Trophoblast cell (in vitro differentiated cells and primary cell): ENCODE results near the gene PRLH.
A peak's percentile ranks its signal among the peaks of the same experiment; 100 is the strongest.
"Not testable (repeated sequence)": the region's sequence is repeated elsewhere in the genome, so short reads cannot be mapped to it uniquely, and the experiment has no call there.

Experiments used
- DNase-seq, 2 donors: peaks; one replicate each; pipeline ENCODE4 v3.0.0-alpha.2; 2016
- H2AFZ ChIP-seq: 2 replicates; pipeline ENCODE4 v1.6.1; 2013; ENCODE audit warnings: low read length, moderate library complexity, mild to moderate bottlenecking; ENCODE audit not compliant: insufficient read depth, poor library complexity
- H2AK5ac ChIP-seq: 2 replicates; pipeline ENCODE4 v1.6.1; 2013; ENCODE audit warnings: mild to moderate bottlenecking, low read length
- H2BK120ac ChIP-seq: 2 replicates; pipeline ENCODE4 v1.6.1; 2013; ENCODE audit warnings: low read length, mild to moderate bottlenecking, moderate library complexity; ENCODE audit not compliant: insufficient read depth, poor library complexity
- H2BK12ac ChIP-seq: 2 replicates; pipeline ENCODE4 v1.6.1; 2013; ENCODE audit warnings: mild to moderate bottlenecking, low read length, moderate library complexity
- H2BK5ac ChIP-seq: 2 replicates; pipeline ENCODE4 v1.6.1; 2013; ENCODE audit warnings: low read length, low read depth, moderate library complexity, mild to moderate bottlenecking; ENCODE audit not compliant: poor library complexity
- H3K14ac ChIP-seq: 2 replicates; pipeline ENCODE4 v1.6.1; 2013; ENCODE audit warnings: mild to moderate bottlenecking, low read length
- H3K18ac ChIP-seq: 2 replicates; pipeline ENCODE4 v1.6.1; 2013; ENCODE audit warnings: mild to moderate bottlenecking, low read length
- H3K23ac ChIP-seq: 2 replicates; pipeline ENCODE4 v1.6.1; 2013; ENCODE audit warnings: low read length
- H3K27ac ChIP-seq: 2 replicates; pipeline ENCODE4 v1.5.1; 2013; ENCODE audit warnings: low read depth, mild to moderate bottlenecking, inconsistent platforms, low read length, moderate library complexity
- H3K27me3 ChIP-seq: 2 replicates; pipeline ENCODE4 v1.6.1; 2013; ENCODE audit warnings: inconsistent platforms, mild to moderate bottlenecking, low read length, moderate library complexity; ENCODE audit not compliant: insufficient read depth
- H3K36me3 ChIP-seq, 2 experiments: 1 replicate in 1 of 2; 2 replicates in 1 of 2; pipeline ENCODE4 v1.6.1; 2013; ENCODE audit warnings: low read length in 2 of 2, mild to moderate bottlenecking in 2 of 2, moderate library complexity in 1 of 2; ENCODE audit not compliant: insufficient read depth in 2 of 2, control insufficient read depth in 1 of 2
- H3K4ac ChIP-seq: 2 replicates; pipeline ENCODE4 v1.6.1; 2013; ENCODE audit warnings: low read depth, mild to moderate bottlenecking, low read length, moderate library complexity
- H3K4me1 ChIP-seq, 2 experiments: 1 replicate in 1 of 2; 2 replicates in 1 of 2; pipeline ENCODE4 v1.6.1; 2013; ENCODE audit warnings: low read length in 2 of 2, mild to moderate bottlenecking in 2 of 2, moderate library complexity in 1 of 2; ENCODE audit not compliant: insufficient read depth in 2 of 2, control insufficient read depth in 1 of 2
- H3K4me2 ChIP-seq: 2 replicates; pipeline ENCODE4 v1.6.1; 2013; ENCODE audit warnings: inconsistent platforms, mild to moderate bottlenecking, low read length, moderate library complexity
- H3K4me3 ChIP-seq: 2 replicates; pipeline ENCODE4 v1.5.1; 2013; ENCODE audit warnings: mild to moderate bottlenecking, low read depth, low read length, inconsistent platforms
- H3K79me1 ChIP-seq: one replicate; pipeline ENCODE4 v1.6.1; 2013; ENCODE audit warnings: low read length
- H3K79me2 ChIP-seq: 2 replicates; pipeline ENCODE4 v1.6.1; 2013; ENCODE audit warnings: low read length, mild to moderate bottlenecking; ENCODE audit not compliant: control insufficient read depth, insufficient read depth, poor library complexity
- H3K9ac ChIP-seq: 2 replicates; pipeline ENCODE4 v1.6.1; 2013; ENCODE audit warnings: mild to moderate bottlenecking, low read length
- H3K9me3 ChIP-seq: 2 replicates; pipeline ENCODE4 v1.6.1; 2013; ENCODE audit warnings: low read depth, mild to moderate bottlenecking, control low read depth, inconsistent platforms, low read length; ENCODE audit not compliant: insufficient read depth
- H4K12ac ChIP-seq: 2 replicates; pipeline ENCODE4 v1.6.1; 2013; ENCODE audit warnings: low read depth, mild to moderate bottlenecking, low read length, moderate library complexity
- H4K8ac ChIP-seq: 2 replicates; pipeline ENCODE4 v1.6.1; 2013; ENCODE audit warnings: low read depth, mild to moderate bottlenecking, low read length, moderate library complexity
- H4K91ac ChIP-seq: one replicate; pipeline ENCODE4 v1.6.1; 2013; ENCODE audit warnings: low read depth, mild to moderate bottlenecking, low read length, moderate library complexity
- WGBS: extraction: QIAGEN DNeasy Blood & Tissue Kit; methylation state at CpG from one replicate; pipeline ENCODE4 v1.1.7; 2013; ENCODE audit warnings: missing lambda C conversion rate; ENCODE audit not compliant: insufficient read length, insufficient coverage; ENCODE audit errors: extremely low coverage; 5-methylcytosine and 5-hydroxymethylcytosine counted together

PRLH gene

DNA sequence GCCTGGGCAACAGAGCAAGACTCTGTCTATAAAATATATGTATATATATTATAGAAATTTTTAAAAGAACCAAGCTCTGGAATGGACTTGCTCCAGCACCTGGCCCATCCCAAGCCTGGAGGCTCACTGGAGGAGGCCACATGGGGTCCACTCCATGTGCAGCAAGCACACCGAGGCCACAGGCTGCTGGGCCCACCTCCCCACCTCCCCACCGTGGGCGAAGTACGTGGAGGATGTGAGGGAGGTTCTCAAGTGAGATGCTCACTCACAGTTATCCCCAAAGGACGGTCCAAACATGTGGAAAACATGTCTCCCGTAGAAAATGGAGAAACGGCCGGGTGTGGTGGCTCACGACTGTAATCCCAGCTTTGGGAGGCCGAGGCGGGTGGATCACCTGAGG lies 38.0 kb downstream of the PRLH start:
- WGBS, result no CpG with 5 or more reads among the region's 11 CpGs

GRCh38 chr2:237604960-237605359 lies 38.6 kb downstream of the PRLH start:
- no peak overlapping the region for H2BK5ac ChIP-seq
- H3K36me3 ChIP-seq, result no peaks in the 10 kb centered on the region
- no peak overlapping the region for H3K4ac ChIP-seq
- H4K8ac ChIP-seq, result no peak overlapping the region
- H4K12ac ChIP-seq, result no peak overlapping the region
- peaks cover 17 to 22% of the 10 kb centered on the region in 2 experiments for H3K4me1 ChIP-seq
- H3K27ac ChIP-seq, result no peak overlapping the region
- H3K79me1 ChIP-seq, result peaks cover 2% of the 10 kb centered on the region
- H2BK12ac ChIP-seq, result no peak overlapping the region
- H2AK5ac ChIP-seq, result no peak overlapping the region
- H3K9me3 ChIP-seq, result peaks cover 4% of the 10 kb centered on the region
- no peak overlapping the region for H3K23ac ChIP-seq
- no peak overlapping the region for H2BK120ac ChIP-seq
- no peak overlapping the region for H3K18ac ChIP-seq
- no CpG with 5 or more reads among the region's 9 CpGs for WGBS
- DNase-seq, result peak in 1 of 2 donors; percentile 41
- no peak overlapping the region for H4K91ac ChIP-seq
- no peak overlapping the region for H3K4me2 ChIP-seq
- no peaks in the 10 kb centered on the region for H3K27me3 ChIP-seq
- H2AFZ ChIP-seq, result no peak overlapping the region
- no peaks in the 10 kb centered on the region for H3K79me2 ChIP-seq
- no peak overlapping the region for H3K14ac ChIP-seq
- no peak overlapping the region for H3K9ac ChIP-seq
- H3K4me3 ChIP-seq, result no peak overlapping the region

More for the DNA sequence above, 38.0 kb downstream of the PRLH start:
- H2BK120ac ChIP-seq, result no peak overlapping the region
- no peak for DNase-seq
- no peak overlapping the region for H3K4me3 ChIP-seq
- H4K12ac ChIP-seq, result no peak overlapping the region
- no peak overlapping the region for H3K27ac ChIP-seq
- no peak overlapping the region for H2BK5ac ChIP-seq
- no peak overlapping the region for H2AFZ ChIP-seq
- H3K27me3 ChIP-seq, result no peaks in the 10 kb centered on the region
- H3K4me1 ChIP-seq, result peaks cover 17 to 22% of the 10 kb centered on the region in 2 experiments
- no peak overlapping the region for H3K4ac ChIP-seq
- H3K4me2 ChIP-seq, result no peak overlapping the region
- no peak overlapping the region for H3K23ac ChIP-seq
- peaks cover 2% of the 10 kb centered on the region for H3K79me1 ChIP-seq
- no peaks in the 10 kb centered on the region for H3K36me3 ChIP-seq
- H2BK12ac ChIP-seq, result no peak overlapping the region
- no peak overlapping the region for H4K8ac ChIP-seq
- no peak overlapping the region for H3K14ac ChIP-seq
- H3K18ac ChIP-seq, result no peak overlapping the region
- no peaks in the 10 kb centered on the region for H3K79me2 ChIP-seq
- peak overlapping the region; percentile 1 for H2AK5ac ChIP-seq
- no peak overlapping the region for H3K9ac ChIP-seq
- peaks cover 4% of the 10 kb centered on the region for H3K9me3 ChIP-seq
- no peak overlapping the region for H4K91ac ChIP-seq

DNA sequence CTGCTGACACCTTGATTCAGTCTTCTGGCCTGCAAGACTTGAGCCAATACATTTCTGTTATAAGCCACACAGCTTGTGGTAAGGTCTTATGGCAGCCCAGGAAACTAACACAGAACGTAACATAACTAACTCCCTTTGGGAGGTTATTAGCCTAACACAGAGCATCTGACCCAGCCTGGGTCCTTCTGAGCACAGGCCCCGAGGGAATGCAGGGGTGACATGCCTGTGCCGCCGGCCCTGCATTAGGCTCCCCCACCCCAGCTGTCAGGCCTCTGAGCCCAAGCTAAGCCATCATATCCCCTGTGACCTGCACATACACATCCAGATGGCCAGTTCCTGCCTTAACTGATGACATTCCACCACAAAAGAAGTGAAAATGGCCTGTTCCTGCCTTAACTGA lies 40.1 kb downstream of the PRLH start:
- no CpG with 5 or more reads among the region's 4 CpGs for WGBS
- H4K8ac ChIP-seq, H2AK5ac ChIP-seq: not testable (repeated sequence)

DNA sequence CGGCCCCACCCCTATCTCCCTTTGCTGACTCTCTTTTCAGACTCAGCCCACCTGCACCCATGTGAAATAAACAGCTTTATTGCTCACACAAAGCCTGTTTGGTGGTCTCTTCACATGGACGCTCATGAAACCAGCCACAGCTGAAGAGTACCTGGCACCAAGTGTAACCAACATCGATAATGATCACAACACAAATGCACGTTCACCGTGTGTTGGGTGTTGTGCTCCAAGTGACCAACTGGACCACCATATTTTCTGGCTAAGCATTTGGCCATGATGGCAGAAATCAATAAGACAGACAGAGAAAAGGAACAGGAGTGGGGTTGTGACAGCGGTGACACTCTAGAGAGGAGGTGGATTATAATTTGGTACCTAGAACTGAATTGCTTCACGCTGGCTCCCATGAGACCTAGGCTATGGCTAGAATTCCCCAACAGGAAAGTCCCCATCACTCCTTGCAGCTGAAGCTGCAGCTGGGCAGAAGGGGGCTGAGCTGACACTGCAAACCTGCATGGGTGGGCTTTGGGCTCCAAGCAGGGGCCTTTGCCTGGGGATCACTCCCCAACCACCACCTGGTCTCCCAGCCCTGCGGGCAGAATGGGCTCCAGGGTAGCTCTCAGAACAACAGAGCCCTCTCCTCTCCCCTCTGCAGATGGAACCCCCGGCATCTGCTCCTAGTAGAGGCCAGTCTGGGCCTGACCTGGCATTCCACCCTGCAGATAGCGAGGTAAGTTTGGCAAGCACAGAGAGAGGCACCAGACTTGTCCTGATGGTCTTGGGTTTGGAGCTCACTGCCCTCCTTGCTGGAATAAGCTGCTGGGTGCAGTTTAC lies 46.4 kb downstream of the PRLH start:
- no peaks in the 10 kb centered on the region for H3K9me3 ChIP-seq
- no peak overlapping the region for H3K4me3 ChIP-seq
- peaks cover 31 to 36% of the 10 kb centered on the region in 2 experiments for H3K4me1 ChIP-seq
- peak overlapping the region; percentile 78 for H4K91ac ChIP-seq
- H2BK120ac ChIP-seq, result peak overlapping the region; percentile 80
- peak overlapping the region; percentile 55 for H4K12ac ChIP-seq
- no peak for DNase-seq
- no peak overlapping the region for H4K8ac ChIP-seq
- peak overlapping the region; percentile 89 for H3K27ac ChIP-seq
- H3K14ac ChIP-seq, result peak overlapping the region; percentile 5
- H2BK12ac ChIP-seq, result peak overlapping the region; percentile 41
- no peak overlapping the region for H3K23ac ChIP-seq
- peak overlapping the region; percentile 38 for H2AK5ac ChIP-seq
- H3K79me1 ChIP-seq, result peaks cover 26% of the 10 kb centered on the region
- no peak overlapping the region for H3K9ac ChIP-seq
- peak overlapping the region; percentile 45 for H2BK5ac ChIP-seq
- no peaks in the 10 kb centered on the region for H3K36me3 ChIP-seq
- no peak overlapping the region for H3K4me2 ChIP-seq
- H2AFZ ChIP-seq, result no peak overlapping the region
- H3K79me2 ChIP-seq, result no peaks in the 10 kb centered on the region
- H3K4ac ChIP-seq, result peak overlapping the region; percentile 10
- H3K18ac ChIP-seq, result peak overlapping the region; percentile 9
- no peaks in the 10 kb centered on the region for H3K27me3 ChIP-seq
- WGBS, result no CpG with 5 or more reads among the region's 10 CpGs

More for the DNA sequence above, 40.1 kb downstream of the PRLH start:
- DNase-seq, H3K36me3 ChIP-seq, H3K79me2 ChIP-seq, H2AFZ ChIP-seq, H3K79me1 ChIP-seq, H3K9me3 ChIP-seq, H3K14ac ChIP-seq, H3K4me3 ChIP-seq, H3K4ac ChIP-seq, H3K27ac ChIP-seq, H4K91ac ChIP-seq, H2BK12ac ChIP-seq, H2BK120ac ChIP-seq, H3K23ac ChIP-seq, H3K9ac ChIP-seq, H3K18ac ChIP-seq, H3K4me2 ChIP-seq, H4K12ac ChIP-seq, H3K27me3 ChIP-seq, H2BK5ac ChIP-seq: not testable (repeated sequence)
- H3K4me1 ChIP-seq, result peaks cover 7 to 15% of the 10 kb centered on the region in 2 experiments
